ENCODE results near the gene TTC39C.

DNA sequence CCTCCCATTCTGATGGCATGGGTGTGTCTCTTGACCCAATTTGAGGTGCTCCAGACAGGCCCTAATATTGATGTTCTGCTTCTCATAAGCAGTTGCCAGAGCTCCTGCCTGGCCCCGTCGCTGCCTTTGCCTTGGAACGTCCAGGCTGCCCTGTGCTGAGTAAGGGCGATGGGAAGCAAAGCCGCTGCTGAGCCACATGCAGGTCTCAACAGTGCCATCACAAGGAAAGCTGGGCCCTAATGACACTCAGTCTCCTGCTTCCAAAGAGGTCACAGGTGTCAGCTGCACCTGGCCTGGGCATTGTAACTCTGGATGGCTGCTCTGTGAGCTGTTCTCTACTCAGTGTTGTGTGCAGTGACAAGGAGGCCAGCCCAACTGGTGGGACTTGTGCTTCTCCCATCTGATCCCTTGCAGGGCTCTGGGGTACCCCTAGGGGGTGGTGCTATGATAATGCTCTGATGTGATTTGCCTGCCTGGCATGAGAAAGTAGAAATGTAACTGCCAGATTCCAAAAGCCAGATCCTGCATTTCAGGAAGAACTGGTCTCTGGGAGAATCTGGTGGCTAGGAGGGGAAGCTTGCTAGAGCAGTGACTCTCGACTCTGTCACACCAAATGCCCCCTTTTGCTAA, 8.7 kb downstream of the TTC39C start:
- TF ChIP-seq, protein P1, sequence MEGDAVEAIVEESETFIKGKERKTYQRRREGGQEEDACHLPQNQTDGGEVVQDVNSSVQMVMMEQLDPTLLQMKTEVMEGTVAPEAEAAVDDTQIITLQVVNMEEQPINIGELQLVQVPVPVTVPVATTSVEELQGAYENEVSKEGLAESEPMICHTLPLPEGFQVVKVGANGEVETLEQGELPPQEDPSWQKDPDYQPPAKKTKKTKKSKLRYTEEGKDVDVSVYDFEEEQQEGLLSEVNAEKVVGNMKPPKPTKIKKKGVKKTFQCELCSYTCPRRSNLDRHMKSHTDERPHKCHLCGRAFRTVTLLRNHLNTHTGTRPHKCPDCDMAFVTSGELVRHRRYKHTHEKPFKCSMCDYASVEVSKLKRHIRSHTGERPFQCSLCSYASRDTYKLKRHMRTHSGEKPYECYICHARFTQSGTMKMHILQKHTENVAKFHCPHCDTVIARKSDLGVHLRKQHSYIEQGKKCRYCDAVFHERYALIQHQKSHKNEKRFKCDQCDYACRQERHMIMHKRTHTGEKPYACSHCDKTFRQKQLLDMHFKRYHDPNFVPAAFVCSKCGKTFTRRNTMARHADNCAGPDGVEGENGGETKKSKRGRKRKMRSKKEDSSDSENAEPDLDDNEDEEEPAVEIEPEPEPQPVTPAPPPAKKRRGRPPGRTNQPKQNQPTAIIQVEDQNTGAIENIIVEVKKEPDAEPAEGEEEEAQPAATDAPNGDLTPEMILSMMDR (IDR thresholded peaks at IDR 0.05) = no peak
- no peak for TF ChIP-seq POLR2A (IDR thresholded peaks at IDR 0.05)

Measured in thyroid gland (tissue), 4 donors.